ENCODE measurements around the gene CES5A.
"Not testable (repeated sequence)": the region's sequence is repeated elsewhere in the genome, so short reads cannot be mapped to it uniquely, and the experiment has no call there.

The CES5A gene

DNA sequence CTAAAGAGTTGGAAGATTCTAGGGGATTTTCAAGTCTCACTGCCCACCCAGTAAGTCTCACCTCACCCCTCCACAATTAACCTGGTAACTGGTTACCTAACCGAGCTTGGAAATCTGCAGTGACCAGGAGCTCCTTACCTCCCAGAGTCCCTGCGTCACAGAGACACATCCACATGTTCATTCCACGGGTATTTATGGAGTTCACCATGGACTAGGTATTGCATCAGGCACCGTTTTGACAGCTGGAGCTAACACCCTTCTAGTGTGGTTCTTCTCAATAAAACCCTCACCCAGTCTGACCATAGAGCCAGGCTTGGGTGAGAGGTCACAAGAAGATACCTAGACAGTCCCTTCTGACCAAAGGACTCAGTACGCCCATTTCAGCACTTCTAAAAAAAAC, 2.1 kb downstream of the CES5A start:
- DNase-seq = no peak

DNA sequence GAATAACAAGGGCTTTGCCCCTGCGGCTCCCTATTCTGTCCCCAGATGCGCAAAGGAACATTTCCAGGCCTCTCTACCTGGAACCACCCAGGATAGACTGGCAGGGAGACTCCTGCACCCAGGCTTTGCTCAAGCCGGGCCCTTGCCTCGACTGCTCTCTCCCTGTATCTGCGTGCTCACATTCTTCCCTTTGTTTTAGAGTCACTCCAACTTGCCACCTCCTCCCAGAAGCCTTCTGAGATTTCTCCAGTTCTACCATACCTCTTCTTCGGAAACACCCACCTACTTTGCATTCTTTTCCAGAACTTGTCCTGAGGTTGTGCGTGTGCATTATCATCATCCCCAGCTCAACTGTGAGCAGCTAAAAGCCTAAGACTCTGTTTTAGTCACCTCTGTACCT, 3.0 kb downstream of the CES5A start:
- no peak for DNase-seq

DNA sequence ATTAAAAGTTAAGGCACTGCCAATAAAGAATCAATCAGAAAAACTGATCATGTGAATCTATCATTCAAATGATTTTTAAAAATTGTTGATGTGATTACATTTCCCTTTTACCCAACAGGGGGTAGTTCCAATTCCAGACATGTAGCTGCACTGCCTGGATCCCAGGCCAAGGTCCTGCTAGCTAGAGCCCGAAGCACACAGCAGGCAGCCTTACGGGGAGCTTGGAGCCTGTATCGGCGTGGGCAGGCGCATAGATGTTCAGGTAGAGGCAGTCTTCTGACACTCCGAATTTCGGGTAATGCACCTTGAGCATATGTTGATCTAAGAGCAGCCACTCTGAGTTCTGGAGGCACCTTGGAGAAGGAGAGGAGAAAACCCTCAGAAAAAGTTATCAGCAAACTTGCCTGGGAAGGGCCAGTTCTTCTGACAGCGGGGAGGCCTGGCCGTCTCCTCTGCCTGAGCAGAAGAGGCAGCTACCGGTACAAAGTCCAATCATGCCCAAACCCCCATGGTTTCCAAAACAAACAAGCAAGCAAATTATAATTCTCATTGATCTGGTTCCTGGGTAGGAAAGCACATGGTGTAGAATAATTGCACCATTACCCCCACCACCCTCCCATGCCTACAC, 3.6 kb downstream of the CES5A start:
- no peak for DNase-seq

DNA sequence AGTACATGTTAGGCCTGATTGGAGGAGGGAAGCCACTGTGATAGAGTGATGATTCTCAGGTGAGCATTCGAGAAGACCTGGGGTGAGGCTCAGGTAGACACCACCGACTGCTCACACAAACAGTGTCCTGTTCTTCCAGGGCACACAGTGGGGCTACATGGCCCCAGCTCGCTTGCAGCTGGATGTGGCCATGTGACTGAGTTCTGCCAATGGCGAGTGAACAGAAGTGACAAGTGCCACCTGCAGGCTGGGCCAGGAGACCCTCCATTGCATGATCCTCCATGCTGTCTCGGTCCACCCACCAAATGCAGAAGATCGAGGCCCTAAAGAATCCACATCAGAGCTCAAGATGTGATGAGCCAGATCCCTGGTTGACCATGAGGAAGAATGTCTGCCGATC, 6.2 kb downstream of the CES5A start:
- no peak for DNase-seq

DNA sequence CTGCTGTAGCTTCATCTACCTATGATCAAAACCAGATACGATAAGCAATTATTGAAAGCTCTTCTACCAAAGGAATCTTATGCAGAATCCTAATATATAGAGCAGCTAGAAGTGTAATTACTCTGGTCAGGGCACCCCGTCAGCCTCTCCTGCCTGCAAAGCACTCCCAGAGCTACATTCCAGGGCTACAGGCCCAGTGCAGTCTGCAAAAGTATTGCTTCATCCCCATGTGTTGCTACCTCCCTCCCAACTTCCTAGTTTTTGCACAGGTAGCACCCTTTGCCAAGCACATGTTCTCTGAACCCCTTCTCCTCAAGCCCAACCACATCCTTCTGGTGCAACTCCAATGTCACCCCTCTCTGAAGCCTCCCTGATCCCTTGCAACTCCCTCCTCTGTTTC, 7.0 kb downstream of the CES5A start:
- no peak for DNase-seq

DNA sequence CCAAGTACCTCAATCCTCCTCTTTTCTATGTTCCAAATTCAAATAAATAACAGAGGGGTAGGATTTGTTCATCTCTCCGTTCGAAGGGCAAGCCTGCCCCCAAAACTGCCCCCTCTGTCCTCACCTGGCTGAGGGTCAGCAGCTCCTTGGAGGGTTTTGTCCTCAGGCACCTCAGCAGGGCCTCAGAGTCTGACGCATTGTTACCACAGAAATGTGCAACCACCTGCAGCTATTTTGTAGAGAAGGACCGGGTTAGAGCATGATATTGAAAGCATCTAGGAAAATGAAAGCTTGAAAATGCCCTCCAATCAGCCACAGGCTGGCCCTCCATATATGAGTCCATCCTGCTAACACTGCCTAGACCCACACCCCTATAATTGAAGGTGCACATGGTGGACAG, 13.9 kb downstream of the CES5A start:
- no peak for DNase-seq

DNA sequence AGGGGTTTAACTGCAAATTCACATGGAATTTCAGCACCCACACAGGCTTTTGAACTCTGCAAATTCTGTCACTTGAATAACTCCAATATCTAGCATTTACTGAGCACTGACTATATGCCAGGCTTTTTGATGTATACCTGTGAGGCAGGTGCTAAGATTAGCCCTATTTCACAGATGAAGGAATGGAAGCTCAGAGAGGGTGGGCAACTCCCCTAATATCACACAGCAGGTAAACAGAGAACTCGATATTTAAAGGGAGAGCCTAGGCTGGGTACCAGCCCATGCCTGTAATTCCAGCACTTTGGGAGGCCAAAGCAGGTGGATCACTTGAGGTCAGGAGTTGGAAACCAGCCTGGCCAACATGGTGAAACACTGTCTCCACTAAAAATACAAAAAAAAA, 17.5 kb downstream of the CES5A start:
- not testable (repeated sequence) for DNase-seq

DNA sequence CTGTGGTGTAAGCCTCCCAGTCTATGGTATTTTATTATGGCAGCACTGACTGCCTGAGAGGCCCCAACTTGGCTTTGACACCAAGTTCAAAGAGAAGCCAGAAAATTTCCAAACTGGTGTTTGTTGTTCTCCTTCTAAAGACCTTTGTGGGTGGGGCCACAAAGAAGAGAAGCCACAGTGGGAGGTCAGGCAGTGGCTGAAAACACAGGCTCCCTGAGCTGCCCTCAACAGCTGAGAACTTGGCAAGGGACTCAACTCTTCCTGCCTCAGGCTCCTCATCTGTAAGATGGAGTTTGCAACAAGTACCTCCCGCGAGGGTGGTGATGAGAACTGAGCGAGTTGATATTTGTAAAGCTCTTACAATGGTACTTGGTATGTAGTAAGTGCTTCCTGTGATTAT, 18.2 kb downstream of the CES5A start:
- no peak for DNase-seq

DNA sequence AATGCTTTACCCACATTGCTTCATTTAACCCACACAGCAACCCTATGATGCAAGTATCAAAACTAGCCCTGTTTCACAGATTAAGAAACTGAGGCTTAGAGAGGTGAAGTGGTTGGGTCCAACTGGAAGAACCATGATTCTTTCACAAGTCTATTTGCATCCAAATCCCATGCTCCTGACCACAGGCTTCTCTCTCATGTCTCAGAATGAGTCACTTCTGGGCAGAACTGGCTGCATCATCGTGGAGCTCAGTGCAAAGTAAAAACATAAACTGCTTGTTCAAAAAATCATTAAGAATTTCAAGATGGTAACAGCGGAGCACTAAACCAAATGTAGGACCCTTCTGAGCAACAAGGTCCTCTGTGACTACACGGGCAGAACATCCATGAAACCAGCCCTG, 22.1 kb downstream of the CES5A start:
- DNase-seq = peak; percentile 12

DNA sequence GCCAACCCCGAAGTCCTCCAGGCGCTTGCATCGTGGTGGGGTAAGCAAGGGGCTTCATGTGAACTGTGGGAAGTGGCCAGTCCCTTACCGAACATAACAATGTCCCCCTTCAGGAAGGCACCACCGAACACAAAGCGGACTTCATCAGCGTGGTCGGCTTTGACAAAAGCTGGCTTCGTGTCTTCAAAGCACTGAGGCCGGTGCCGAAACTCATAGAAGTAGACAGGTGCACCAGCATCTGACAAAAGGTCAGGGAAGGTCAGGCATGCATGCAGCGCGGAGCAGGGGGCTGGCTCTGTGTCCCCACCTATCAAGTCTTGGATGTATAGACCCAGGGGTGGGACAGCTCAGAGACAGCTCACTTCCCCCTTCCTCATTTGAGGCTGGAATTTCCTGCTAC, 25.6 kb downstream of the CES5A start:
- no peak for DNase-seq

DNA sequence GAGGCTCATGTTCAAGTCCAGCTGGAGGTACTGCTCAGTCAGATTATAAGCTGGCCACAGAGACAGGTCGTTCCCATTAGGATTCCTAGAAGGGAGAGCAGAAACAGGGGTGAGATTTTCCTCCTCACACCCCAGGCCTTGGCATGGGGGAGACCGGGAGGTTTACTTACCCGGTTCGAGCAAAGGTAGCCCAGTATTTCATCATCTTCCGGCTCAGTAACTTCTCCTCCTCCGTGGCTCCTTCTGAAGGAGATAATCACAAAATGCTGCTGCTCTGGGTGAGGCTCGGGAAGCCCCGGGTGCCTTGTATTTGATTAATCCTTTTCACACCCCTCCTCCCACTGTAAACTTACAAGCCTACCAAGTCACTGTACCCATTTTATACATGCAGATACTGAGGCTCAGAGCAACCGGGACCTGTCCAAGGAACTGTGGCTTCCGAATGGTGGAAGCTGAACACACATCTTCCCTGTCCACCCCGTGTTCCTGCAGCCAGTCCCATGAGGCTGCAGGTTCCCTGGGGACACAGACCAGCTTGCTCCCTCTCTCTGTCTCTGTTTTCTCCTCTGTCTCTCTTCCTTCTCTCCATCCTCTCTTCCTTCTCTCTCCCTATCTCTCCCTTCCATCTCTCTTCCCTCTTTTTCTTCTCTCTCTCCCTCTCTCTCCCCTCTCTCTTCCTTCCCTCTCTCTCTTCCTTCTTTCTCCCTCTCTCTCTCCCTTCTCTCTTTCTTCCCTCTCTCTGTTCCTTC, 28.4 kb downstream of the CES5A start:
- no peak for DNase-seq

DNA sequence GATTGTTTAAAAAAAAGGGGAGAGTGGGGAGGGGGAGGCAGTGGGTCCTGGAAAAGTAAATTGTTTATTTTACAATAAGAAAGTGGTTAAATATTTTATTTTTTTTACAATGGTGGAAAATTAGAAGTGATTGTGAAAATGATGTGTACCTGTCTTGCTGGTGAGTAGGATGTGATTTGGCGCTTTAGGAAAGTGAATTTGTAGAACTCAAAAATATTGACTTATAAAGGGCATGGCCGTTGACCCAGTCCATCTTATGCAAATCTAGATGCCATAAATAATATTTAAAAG, 32.1 kb downstream of the CES5A start:
- no peak for DNase-seq

DNA sequence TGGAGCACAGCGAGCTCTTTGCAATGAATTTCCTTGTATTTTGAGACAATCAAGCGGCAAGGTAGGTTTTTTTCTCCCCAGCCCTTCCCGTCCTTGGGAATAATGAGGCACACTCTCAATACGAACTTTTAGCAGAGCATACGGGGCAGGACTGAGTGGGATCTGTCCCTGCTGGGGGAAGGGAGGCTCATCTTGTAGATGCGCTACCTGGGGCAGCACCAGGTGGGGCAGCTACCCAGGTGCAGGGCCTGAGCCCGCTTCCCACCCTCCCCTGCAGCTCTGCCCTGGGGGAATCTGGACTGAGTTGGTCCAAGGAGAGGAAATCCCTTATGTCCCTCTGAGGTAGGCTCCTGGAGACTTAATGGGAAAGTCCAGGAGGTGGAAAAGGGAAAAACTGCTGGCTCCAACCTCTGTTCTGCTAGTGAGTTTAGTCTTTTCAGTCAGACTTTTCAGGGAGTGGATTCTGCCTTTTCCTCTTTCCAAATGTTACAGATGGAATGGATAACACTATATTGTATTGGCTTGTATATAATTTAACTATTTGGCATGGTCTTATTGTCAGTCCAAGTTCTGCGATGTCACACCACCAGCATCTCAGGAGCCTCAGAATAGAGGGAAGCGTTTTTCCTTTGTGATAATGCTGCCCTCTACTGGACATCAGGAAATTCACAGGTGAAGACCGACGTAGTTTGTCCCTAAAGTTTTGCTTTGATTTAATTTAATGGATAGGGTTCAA, 32.6 kb downstream of the CES5A start:
- DNase-seq = peak; percentile 44

DNA sequence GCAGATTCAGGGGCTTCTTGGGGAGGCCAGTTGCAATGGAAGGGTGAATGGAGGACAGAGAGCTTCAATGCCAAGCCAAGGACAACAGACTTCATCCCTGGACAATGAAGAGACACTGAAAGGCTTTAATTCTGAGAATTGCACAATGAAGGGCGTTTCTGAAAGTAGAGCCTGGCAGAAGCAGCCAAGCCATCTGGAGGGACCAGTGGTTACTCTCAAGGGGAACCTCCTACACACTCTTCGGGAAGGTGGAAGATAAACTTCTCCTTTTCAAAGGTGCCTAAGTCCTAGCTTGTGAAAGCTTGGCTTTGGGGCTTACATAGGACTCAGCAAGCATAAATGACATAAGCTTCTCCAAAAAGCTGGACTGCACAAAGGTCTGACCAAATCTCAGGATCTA, 36.1 kb downstream of the CES5A start:
- DNase-seq = no peak

DNA sequence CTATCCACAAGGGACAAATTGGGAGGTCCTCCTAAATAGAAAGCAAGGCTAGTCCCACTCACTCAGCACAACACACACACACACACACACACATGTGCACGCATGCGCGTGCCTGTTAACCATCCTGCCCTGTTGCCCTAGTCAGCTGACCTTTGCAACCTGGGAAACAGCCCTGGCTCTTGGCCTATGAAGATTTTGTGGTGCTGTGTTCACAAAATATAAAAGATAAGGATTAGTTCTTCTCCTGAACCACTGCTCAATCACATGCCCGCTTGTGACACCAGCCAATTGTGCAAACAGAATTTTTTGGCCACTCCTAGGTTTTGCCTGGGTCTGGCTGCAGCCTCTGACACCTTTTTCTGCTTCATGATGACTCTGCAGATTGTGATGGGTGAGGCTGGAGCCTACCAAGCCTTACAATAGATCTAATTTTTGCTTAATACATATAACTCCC, 39.0 kb downstream of the CES5A start:
- no peak for DNase-seq

DNA sequence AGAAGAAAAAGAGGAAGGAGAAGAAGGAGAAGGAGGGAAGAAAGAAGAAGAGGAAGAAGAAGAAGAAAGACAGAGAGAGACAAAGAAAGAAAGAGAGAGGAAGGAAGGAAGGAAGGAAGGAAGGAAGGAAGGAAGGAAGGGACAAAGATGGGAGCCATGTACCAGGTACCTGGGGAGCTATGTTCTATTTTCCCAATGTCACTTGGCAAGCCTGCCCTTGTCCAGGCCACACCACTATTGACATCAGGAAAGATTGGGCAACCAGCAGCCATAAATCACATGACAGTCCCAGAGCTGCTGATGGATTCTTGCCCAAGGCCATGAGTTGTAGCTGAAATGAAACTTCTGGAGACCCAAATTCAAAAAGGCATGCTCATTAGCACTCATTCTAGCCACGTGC, 39.6 kb downstream of the CES5A start:
- DNase-seq = no peak

DNA sequence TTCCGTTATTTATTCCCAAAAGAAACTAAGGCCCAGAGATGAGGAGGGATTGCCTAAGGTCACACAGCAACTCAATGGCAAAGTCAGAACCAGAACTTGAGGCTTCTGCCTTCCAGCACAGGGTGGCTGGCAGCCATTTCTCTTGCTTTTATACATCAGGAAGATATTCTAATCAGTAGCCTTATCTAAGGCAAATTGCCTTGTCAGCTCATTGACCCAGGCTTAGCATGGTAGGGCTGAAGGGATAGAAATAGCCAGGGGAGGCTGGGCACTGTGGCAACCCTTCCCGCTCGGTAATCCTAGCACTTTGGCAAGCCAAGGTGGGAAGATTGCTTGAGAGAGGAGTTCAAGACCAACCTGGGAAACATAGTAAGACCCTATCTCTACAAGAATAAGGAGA, 40.0 kb downstream of the CES5A start:
- not testable (repeated sequence) for DNase-seq

DNA sequence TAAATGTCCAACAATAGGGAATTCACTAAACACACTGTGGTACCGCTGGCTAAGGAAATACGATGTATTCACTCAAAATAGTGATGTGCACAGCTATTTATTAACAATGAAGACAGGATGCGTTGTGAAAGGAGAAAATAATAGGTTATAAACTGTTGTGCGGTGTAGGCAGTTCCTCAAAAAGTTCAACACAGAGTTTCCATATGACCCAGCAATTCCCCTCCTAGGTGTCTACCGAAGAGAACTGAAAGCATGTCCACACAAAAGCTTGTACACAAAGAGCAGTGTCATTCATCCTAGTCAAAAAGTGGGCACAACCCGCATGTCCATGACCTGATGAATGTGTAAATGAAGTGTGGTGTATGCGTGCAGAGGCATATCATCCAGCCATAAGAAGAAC, 41.1 kb downstream of the CES5A start:
- DNase-seq = no peak

DNA sequence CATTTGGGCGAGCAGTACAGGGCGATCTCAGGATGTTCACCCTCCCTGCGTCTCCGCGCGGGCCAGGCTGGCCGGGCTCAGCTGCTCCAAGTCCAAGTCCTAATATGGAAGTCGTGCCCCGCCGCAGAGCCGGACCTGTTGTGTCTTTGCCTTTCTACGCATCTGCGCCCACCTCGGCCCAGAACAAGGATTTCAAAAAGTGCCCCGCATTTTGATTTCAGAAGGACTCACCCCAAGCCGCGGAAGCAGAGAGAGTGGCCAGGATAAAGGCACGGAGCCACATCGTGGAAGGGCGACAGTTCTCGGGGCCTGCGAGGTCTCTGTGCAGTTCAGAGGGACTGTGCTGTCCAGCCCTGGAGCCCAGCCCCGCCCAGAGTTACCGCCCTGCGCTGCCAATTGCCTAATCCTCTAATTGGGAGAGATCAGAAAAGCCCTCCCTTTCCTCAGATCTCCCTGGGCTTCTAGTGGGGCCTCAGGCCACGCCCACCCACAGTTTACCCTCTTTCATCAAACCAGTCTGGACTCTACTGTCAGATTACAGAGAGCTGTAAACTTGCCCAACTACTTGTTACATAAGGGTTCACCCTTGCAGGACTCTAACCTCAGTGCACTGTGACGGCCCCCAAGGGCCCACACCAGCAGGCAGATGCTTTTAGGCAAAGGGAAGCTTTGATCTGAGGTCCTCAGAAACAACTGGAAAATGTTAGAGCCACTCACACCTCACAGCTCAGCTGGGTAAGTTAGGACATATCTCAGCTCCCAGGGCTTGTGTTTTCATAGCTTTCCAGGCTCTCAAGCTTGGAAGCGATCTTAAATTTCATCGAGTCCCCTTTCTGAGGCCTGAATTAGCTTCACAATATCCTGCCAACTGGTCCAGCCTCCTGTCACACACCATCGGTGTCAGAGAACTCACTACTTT, 42.1 kb downstream of the CES5A start, which contains the start of gene CES1:
Gene CES1 (minus strand): TSS at position 324 of the 919 bp plus-strand sequence. CDS start 41 bp downstream, at position 283.
- no peak for DNase-seq

DNA sequence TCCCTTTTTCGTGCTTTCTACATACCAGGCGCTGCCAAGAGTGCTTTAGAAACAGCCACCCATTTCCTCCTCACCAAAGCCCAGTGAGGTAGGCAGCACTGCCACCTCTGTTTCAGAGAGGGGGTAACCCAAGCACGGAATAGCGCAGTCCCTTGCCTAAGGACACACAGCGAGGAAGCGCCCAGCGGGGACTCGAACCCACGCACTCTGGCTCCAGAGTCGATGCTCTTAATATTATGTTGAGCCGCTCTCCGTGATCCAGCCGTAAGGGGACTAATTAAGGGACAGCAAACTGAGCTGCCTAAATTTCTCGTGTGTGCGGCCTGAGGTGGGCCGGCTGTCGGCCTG, 42.8 kb downstream of the CES5A start:
- DNase-seq = no peak

DNA sequence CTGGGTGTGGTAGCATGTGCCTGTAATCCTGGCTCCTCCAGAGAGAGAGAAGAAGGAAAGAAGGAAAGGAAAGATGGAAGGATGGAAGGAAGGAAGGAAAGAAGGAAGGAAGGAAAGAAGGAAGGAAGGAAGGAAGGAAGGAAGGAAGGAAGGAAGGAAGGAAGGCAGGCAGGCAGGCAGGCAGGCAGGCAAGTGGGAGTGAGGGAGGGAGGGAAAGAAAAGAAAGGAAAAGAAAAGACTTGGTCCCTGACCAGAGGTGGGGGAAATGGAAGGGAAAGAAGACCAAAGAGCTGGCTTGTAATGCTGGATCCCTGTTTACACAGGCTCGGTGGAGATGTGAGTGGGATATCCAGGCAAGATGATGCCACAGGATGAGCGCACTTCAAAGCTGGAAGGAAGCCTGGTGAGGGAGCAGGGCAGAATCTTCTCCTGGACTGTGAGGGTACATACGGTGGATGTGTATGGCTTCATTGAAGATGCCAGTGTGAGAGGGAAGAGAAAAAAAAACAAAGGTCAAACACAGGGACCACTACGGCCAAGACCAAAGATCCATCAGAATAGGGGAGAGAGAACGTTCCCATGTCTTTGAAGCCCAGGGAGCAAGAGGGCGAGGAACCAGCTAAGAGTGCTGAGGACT, 44.4 kb downstream of the CES5A start:
- DNase-seq = no peak

DNA sequence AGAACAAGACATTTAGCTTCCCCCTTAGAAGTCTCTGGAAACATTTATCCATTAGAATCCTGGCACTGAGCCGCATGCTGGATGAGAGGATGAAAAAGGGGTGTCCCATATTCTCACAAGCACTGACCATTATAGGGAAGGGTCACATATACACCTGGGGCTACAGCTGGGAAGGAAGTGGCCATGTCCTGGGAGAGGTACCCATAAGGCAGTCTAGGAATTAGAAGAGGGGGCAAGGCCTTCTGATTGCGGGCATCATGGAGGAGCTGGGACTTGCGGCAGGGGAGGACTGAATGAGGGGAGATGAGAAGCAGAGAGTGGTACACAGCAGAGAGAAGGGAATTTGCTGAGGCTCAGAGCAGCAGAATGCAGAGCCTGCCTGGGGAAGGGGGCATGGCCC, 45.9 kb downstream of the CES5A start:
- DNase-seq = not testable (repeated sequence)

Measured in fibroblast of skin of back (primary cell).